ENCODE results near the gene PCTP. TPM values are rescaled to one million over a fixed set of nuclear protein-coding genes. Genes with fewer than 3 reads are reported as not detected.

The PCTP gene
- total and polyA plus RNA-seq, 2 of the 4 experiments (the other 2 are of a cell fraction) = 11.6 to 12.9 TPM

DNA sequence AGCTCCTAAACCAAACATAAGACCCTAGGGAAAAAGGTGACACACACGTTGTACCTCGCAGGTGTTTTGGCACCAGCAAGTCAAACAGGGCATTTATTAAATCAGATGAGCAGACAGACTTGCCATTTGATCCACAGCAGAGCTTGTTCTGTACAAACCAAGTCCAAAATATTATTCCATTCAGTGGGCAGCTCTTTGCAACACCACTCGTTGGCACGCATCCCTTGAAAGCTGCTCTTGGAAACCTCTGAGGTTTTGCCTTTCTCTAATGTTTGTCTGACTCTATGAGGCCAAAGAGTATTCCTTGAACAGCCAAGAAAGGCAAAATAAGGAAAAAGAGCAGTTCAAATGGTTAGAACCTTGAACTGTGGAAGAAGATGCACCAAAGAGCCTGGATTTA, 40.9 kb upstream of the PCTP start:
- Histone ChIP-seq H3K4ac (ENCODE audit: low read depth, low read length) (no peak overlapping the region), H2BK20ac (ENCODE audit: low read depth, low read length) (no peak overlapping the region), H3K9ac (ENCODE audit: low read depth, low read length) (no peak overlapping the region), H3K23ac (ENCODE audit: low read depth, low read length) (no peak overlapping the region), H2AK5ac (ENCODE audit: low read depth, low read length) (no peak overlapping the region), H2BK120ac (ENCODE audit: low read depth, low read length) (no peak overlapping the region), H2BK15ac (ENCODE audit: low read depth, low read length) (no peak overlapping the region), H3K4me2 (ENCODE audit: low read depth, low read length) (no peak overlapping the region), H2AFZ (replicated peaks; ENCODE audit: low read length, poor library complexity) (no peak overlapping the region), H3K18ac (ENCODE audit: low read depth, low read length) (no peak overlapping the region), H3K9me1 (ENCODE audit: insufficient read depth, low read length) (no peaks in the 10 kb centered on the region), H3K9me3 (ENCODE audit: control insufficient read depth, insufficient read depth, low read length) (no peaks in the 10 kb centered on the region), H2BK5ac (ENCODE audit: low read depth, low read length, poor library complexity, severe bottlenecking) (no peak overlapping the region), H3K27ac (ENCODE audit: insufficient read depth, low read length) (no peak overlapping the region), H3K4me3 (ENCODE audit: insufficient read depth, low read depth, low read length) (no peak overlapping the region), H3K56ac (ENCODE audit: extremely low read depth, insufficient read depth, low read length) (no peak overlapping the region), H3K14ac (replicated peaks; ENCODE audit: low read depth, low read length) (no peak overlapping the region), H2AK9ac (replicated peaks; ENCODE audit: low read depth, low read length, poor library complexity) (no peak overlapping the region), H3K4me1 (ENCODE audit: control insufficient read depth, insufficient read depth, low read length) (peaks cover 2% of the 10 kb centered on the region; the same call in 1 of the 2 replicates), H3K36me3 (ENCODE audit: control insufficient read depth, insufficient read depth, low read length) (no peaks in the 10 kb centered on the region), H3K27me3 (ENCODE audit: control insufficient read depth, insufficient read depth, low read length) (peaks cover 3% of the 10 kb centered on the region), H4K5ac (ENCODE audit: low read depth, low read length) (no peak overlapping the region), H3K79me1 (ENCODE audit: low read depth in 1 of 2, low read length in 2 of 2) (no peaks in the 10 kb centered on the region), H4K91ac (ENCODE audit: insufficient read depth, low read depth, low read length) (no peak overlapping the region), H4K20me1 (ENCODE audit: insufficient read depth, low read length) (no peaks in the 10 kb centered on the region), H4K8ac (ENCODE audit: low read depth in 2 of 2, low read length in 2 of 2) (no peak overlapping the region)
- POLR2A ChIA-PET (ENCODE audit: unreplicated experiment) = no interaction called here
- WGBS, 2 experiments (ENCODE audit: extremely low coverage in 2 of 2, insufficient read length in 1 of 2) = 93% methylated on average over 3 of the region's 4 CpGs; no CpG with 5 or more reads in 1 of the 2 experiments
- TF ChIP-seq MAFK (IDR thresholded peaks at IDR 0.05; ENCODE audit: low read depth, low read length) (no peak), CEBPB (IDR thresholded peaks at IDR 0.05; ENCODE audit: low read depth, low read length) (no peak), MAZ (IDR thresholded peaks at IDR 0.05; ENCODE audit: borderline replicate concordance, low read depth, low read length) (no peak), SMC3 (IDR thresholded peaks at IDR 0.05; ENCODE audit: low read depth, low read length) (no peak)
- DNase-seq (no peak), ATAC-seq (ENCODE audit: low read depth) (no peak)
- no TSS peak for BruUV-seq (replicated peaks)
- in situ Hi-C loops (cut with MboI; ENCODE audit: low sequenced_read_pairs) (no loop called here), dilution Hi-C loops (cut with HindIII; ENCODE audit: low sequenced_read_pairs, unreplicated experiment) (no loop called here), intact Hi-C loops (cut with micrococcal nuclease) (no loop called here)
- CTCF ChIA-PET = interaction anchor here (1.1 kb wide), 1 partner anchor 183 kb away, joined by 3 read pairs; no protein-coding TSS in a partner anchor

Data from IMR-90 (cell line).